Measurements from ENCODE around the gene MYO3A. TPM values are rescaled to one million over a fixed set of nuclear protein-coding genes. Genes with fewer than 3 reads are reported as not detected.

Gene MYO3A
- total and polyA plus RNA-seq, 8 donors = 0.21 to 3.9 (median 3.2) TPM

GRCh38 chr10:26214551-26215395, 280.7 kb downstream of the MYO3A start:
- ATAC-seq (no peak), DNase-seq (no peak)
- TF ChIP-seq, protein P1, sequence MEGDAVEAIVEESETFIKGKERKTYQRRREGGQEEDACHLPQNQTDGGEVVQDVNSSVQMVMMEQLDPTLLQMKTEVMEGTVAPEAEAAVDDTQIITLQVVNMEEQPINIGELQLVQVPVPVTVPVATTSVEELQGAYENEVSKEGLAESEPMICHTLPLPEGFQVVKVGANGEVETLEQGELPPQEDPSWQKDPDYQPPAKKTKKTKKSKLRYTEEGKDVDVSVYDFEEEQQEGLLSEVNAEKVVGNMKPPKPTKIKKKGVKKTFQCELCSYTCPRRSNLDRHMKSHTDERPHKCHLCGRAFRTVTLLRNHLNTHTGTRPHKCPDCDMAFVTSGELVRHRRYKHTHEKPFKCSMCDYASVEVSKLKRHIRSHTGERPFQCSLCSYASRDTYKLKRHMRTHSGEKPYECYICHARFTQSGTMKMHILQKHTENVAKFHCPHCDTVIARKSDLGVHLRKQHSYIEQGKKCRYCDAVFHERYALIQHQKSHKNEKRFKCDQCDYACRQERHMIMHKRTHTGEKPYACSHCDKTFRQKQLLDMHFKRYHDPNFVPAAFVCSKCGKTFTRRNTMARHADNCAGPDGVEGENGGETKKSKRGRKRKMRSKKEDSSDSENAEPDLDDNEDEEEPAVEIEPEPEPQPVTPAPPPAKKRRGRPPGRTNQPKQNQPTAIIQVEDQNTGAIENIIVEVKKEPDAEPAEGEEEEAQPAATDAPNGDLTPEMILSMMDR (IDR thresholded peaks at IDR 0.05) = no peak
- Histone ChIP-seq H3K4me3 (no peak overlapping the region), H3K27ac (no peak overlapping the region), H3K9me3 (no peaks in the 10 kb centered on the region), H3K4me1 (peaks cover 4 to 24% of the 10 kb centered on the region in 2 donors), H3K27me3 (peaks cover 87 to 98% of the 10 kb centered on the region in 2 donors), H3K36me3 (no peaks in the 10 kb centered on the region)
- intact Hi-C loops (cut with DNase I) = no loop called here

DNA sequence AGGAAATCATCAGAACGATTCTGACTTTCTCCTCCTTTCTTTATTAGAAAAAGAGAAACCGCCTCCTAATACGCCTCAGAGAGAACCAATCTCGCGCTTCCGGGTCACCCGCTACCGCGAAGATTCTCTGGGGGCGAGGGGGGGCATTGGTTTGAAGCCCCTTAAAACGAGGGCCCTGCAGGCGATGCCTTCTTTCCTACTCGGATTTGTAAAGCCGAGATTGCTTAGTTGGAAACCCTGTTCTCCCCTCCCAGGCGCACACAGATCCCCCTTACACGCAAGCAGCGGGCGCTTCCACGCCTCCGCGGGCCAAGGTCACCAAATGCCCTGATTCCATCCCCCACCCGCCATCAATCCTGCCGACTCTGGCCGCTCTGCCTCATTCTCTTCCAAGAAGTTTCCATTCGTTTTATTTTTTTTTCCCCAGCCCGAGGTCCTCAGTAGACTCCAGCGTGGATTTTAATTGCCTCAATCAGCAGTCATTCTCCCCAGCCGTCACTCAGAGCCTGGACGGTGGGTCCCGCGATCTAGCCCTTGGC, 281.4 kb downstream of the MYO3A start:
- Histone ChIP-seq H3K27ac (no peak overlapping the region), H3K9me3 (no peaks in the 10 kb centered on the region), H3K27me3 (peaks cover 94 to 100% of the 10 kb centered on the region in 2 donors), H3K36me3 (no peaks in the 10 kb centered on the region), H3K4me1 (peaks cover 4 to 24% of the 10 kb centered on the region in 2 donors), H3K4me3 (no peak overlapping the region)
- ATAC-seq (no peak), DNase-seq (no peak)
- TF ChIP-seq, protein P1 (IDR thresholded peaks at IDR 0.05) = no peak
- intact Hi-C loops (cut with DNase I) = no loop called here

GRCh38 chr10:26215935-26216584, 282.0 kb downstream of the MYO3A start:
- peaks cover 97 to 100% of the 10 kb centered on the region in 2 donors for H3K27me3 ChIP-seq
- intact Hi-C loops (cut with DNase I) = no loop called here
- DNase-seq (peak in 3 of 4 donors; percentile 36 to 73 (median 73)), ATAC-seq (peak; percentile 82)
- no peaks in the 10 kb centered on the region for H3K36me3 ChIP-seq
- H3K9me3 ChIP-seq = no peaks in the 10 kb centered on the region
- no peak overlapping the region for H3K27ac ChIP-seq
- peaks cover 4 to 24% of the 10 kb centered on the region in 2 donors for H3K4me1 ChIP-seq
- H3K4me3 ChIP-seq = no peak overlapping the region
- TF ChIP-seq, protein P1 (IDR thresholded peaks at IDR 0.05) = no peak

DNA sequence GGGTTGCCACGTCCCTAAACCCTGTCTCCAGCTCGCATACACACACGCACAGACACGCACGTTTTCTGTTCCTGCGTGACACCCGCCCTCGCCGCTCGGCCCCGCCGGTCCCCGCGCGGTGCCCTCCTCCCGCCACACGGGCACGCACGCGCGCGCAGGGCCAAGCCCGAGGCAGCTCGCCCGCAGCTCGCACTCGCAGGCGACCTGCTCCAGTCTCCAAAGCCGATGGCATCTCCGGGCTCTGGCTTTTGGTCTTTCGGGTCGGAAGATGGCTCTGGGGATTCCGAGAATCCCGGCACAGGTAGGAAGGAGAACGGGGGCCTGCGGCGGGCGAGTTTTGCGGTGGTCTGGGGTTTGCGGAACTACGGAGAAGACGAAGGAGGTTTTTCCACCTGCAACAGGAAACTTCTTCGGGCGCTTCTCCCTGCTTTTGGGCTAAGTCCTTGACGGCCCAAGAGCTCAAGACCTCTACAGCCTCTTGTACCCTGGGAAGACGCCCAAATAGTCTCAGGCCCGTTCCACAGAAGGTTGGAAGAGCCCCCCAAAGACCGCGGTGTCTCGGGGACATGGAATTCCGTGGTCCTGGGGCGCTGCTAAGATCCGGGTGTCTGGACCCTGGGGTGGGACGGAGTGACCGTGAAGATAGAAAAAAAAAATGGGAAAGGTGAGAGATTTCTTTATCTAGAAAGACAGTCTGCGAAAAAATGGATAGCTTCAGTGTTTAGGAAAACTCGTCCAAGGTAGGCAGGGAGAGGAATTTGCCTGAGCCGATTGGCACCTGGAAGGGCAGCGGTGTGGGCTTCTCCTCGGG, 282.8 kb downstream of the MYO3A start, which contains the start of gene GAD2:
TSS of gene GAD2 (plus strand) at position 190 of the 811 bp plus-strand sequence. CDS start at position 226, 36 bp downstream.
- no peak within 1 kb of the TSS for H3K27ac ChIP-seq
- no peak for ATAC-seq
- no peaks in the 10 kb centered on the region for H3K9me3 ChIP-seq
- peaks cover 4 to 24% of the 10 kb centered on the region in 2 donors for H3K4me1 ChIP-seq
- TF ChIP-seq, protein P1 (IDR thresholded peaks at IDR 0.05) = no peak
- intact Hi-C loops (cut with DNase I) = no loop called here
- no peak within 1 kb of the TSS for H3K4me3 ChIP-seq
- peaks cover 96 to 100% of the 10 kb centered on the region in 2 donors for H3K27me3 ChIP-seq
- no peak for DNase-seq
- no peaks in the 10 kb centered on the region for H3K36me3 ChIP-seq

Measured in left lung (tissue), 10 donors.